GM23338 (cell line): ENCODE data around the gene UST. TPM values are rescaled to one million over a fixed set of nuclear protein-coding genes. Genes with fewer than 3 reads are reported as not detected.

ENCODE experiments used
- ATAC-seq: fragments of 200-7000 bp; cut with Tn5 transposase; 3 replicates; pipeline ENCODE4 v1.9.1; 2020
- DNase-seq: peaks from one replicate; pipeline ENCODE4 v3.0.0-alpha.2; 2015; ENCODE audit warnings: low spot score
- H2AFZ ChIP-seq: fragments of 200-600 bp; sonication (generic); 2 replicates; pipeline ENCODE4 v1.8.0; 2016; ENCODE audit warnings: antibody characterized with exemption, mild to moderate bottlenecking, moderate library complexity
- H3F3A ChIP-seq: fragments of 200-600 bp; sonication (generic); replicated peaks from 2 replicates; pipeline ENCODE4 v1.8.0; 2017; ENCODE audit warnings: antibody characterized with exemption, mixed run types, low read depth
- H3K27ac ChIP-seq: fragments of 200-600 bp; sonication (generic); 2 replicates; pipeline ENCODE4 v1.6.1; 2016; ENCODE audit warnings: low read depth
- H3K27me3 ChIP-seq: fragments of 200-600 bp; sonication (generic); 2 replicates; pipeline ENCODE4 v1.8.0; 2016; ENCODE audit warnings: mild to moderate bottlenecking, mixed run types, moderate library complexity; ENCODE audit not compliant: insufficient read depth
- H3K36me3 ChIP-seq: fragments of 200-600 bp; sonication (generic); 2 replicates; pipeline ENCODE4 v1.8.0; 2016; ENCODE audit warnings: mild to moderate bottlenecking; ENCODE audit not compliant: insufficient read depth
- H3K4me1 ChIP-seq: fragments of 200-600 bp; sonication (generic); 2 replicates; pipeline ENCODE4 v1.8.0; 2016; ENCODE audit warnings: mild to moderate bottlenecking, moderate library complexity; ENCODE audit not compliant: insufficient read depth
- H3K4me2 ChIP-seq: fragments of 200-600 bp; sonication (generic); 2 replicates; pipeline ENCODE4 v1.7.1; 2017; ENCODE audit warnings: mixed run types
- H3K4me3 ChIP-seq: fragments of 200-600 bp; sonication (generic); 2 replicates; pipeline ENCODE4 v1.6.1; 2016; ENCODE audit warnings: mixed run types
- H3K79me2 ChIP-seq: fragments of 200-600 bp; sonication (generic); replicated peaks from 2 replicates; pipeline ENCODE4 v1.8.0; 2017; ENCODE audit warnings: mild to moderate bottlenecking; ENCODE audit not compliant: insufficient read depth
- H3K9me2 ChIP-seq: fragments of 200-600 bp; sonication (generic); 2 replicates; pipeline ENCODE4 v1.8.0; 2017; ENCODE audit not compliant: insufficient read depth
- H4K20me1 ChIP-seq: fragments of 200-600 bp; sonication (generic); replicated peaks from 2 replicates; pipeline ENCODE4 v1.8.0; 2017; ENCODE audit warnings: mild to moderate bottlenecking; ENCODE audit not compliant: insufficient read depth
- H3K27ac Mint-ChIP-seq: 2 replicates; pipeline ENCODE4 v1.8.0; 2020; ENCODE audit warnings: inconsistent platforms, mild to moderate bottlenecking, moderate library complexity, mixed read lengths
- H3K27me3 Mint-ChIP-seq: 3 replicates; pipeline ENCODE4 v1.8.0; 2022; ENCODE audit warnings: low read depth, mild to moderate bottlenecking, moderate library complexity, mixed read lengths, inconsistent platforms; ENCODE audit not compliant: insufficient read depth, poor library complexity
- H3K36me3 Mint-ChIP-seq: 3 replicates; pipeline ENCODE4 v1.8.0; 2021; ENCODE audit warnings: low read depth, mild to moderate bottlenecking, inconsistent platforms, moderate library complexity, mixed read lengths
- H3K4me1 Mint-ChIP-seq: 3 replicates; pipeline ENCODE4 v1.8.0; 2020; ENCODE audit warnings: mild to moderate bottlenecking, inconsistent platforms, mixed read lengths
- H3K4me3 Mint-ChIP-seq: 3 replicates; pipeline ENCODE4 v1.8.0; 2021; ENCODE audit warnings: moderate library complexity, mild to moderate bottlenecking, inconsistent platforms, mixed read lengths
- H3K9me3 Mint-ChIP-seq: 3 replicates; pipeline ENCODE4 v1.8.0; 2020; ENCODE audit warnings: moderate library complexity, mild to moderate bottlenecking, inconsistent platforms, mixed read lengths
- CREB1 ChIP-seq: fragments of 250-450 bp; sonication (Bioruptor Pico); IDR thresholded peaks from 2 replicates; pipeline ENCODE4 v1.5.0; 2020; ENCODE audit warnings: low read depth, mild to moderate bottlenecking, moderate library complexity
- EZH2 ChIP-seq: fragments of 200-600 bp; sonication (generic); IDR thresholded peaks from one replicate; pipeline ENCODE4 v1.8.0; 2017; ENCODE audit warnings: antibody characterized with exemption, mild to moderate bottlenecking, low read depth; ENCODE audit not compliant: unreplicated experiment
- EZH2phosphoT487 ChIP-seq: fragments of 200-600 bp; sonication (generic); IDR thresholded peaks from one replicate; pipeline ENCODE4 v1.8.1; 2018; ENCODE audit warnings: antibody characterized with exemption; ENCODE audit not compliant: unreplicated experiment
- JUNB ChIP-seq: IDR thresholded peaks from one replicate; pipeline ENCODE4 v1.6.1; 2016; ENCODE audit warnings: antibody characterized with exemption; ENCODE audit not compliant: unreplicated experiment
- NANOG ChIP-seq: IDR thresholded peaks from 2 replicates; pipeline ENCODE4 v1.6.1; 2016; ENCODE audit warnings: antibody characterized with exemption, borderline replicate concordance
- POLR2AphosphoS5 ChIP-seq: IDR thresholded peaks from 2 replicates; pipeline ENCODE4 v1.6.1; 2016; ENCODE audit warnings: antibody characterized with exemption, low read depth
- STAT1 ChIP-seq: IDR thresholded peaks from one replicate; pipeline ENCODE4 v1.6.1; 2016; ENCODE audit warnings: antibody characterized with exemption; ENCODE audit not compliant: unreplicated experiment
- ZNF114 ChIP-seq: fragments of 250-450 bp; sonication (Bioruptor Pico); IDR thresholded peaks from 2 replicates; pipeline ENCODE4 v1.5.0; 2020; ENCODE audit warnings: mild to moderate bottlenecking, moderate library complexity
- ZNF331 ChIP-seq: fragments of 250-450 bp; sonication (Bioruptor Pico); IDR thresholded peaks from 2 replicates; pipeline ENCODE4 v1.5.0; 2020; ENCODE audit warnings: low read depth, mild to moderate bottlenecking, moderate library complexity
- polyA plus RNA-seq: library from polyadenylated mRNA; unstranded; fragments of >200 nt; fragmentation: Nextera tagmentation; extraction: Ambion mirVana; gene quantifications from 2 replicates; pipeline ENCODE4 v1.2.1, GENCODE V29; 2016
- total RNA-seq: library from RNA; depleted of rRNA; stranded (reverse); fragments of >200 nt; shearing (Covaris generic); gene quantifications from 2 replicates; pipeline ENCODE4 v1.2.3, GENCODE V29; 2014
- TF ChIP-seq, protein P1 (sequence below): IDR thresholded peaks from one replicate; pipeline ENCODE4 v1.6.1; 2018; ENCODE audit warnings: antibody characterized with exemption; ENCODE audit not compliant: unreplicated experiment
- TF ChIP-seq, protein P2 (sequence below), 2 experiments: fragments of 200-600 bp in 1 of 2; sonication (generic) in 1 of 2; conservative IDR thresholded peaks; 2 replicates each; pipeline versions ENCODE4 v1.5.1 to v1.6.1; 2016 to 2017; ENCODE audit warnings: antibody characterized with exemption in 2 of 2, low read depth in 2 of 2, mild to moderate bottlenecking in 2 of 2, moderate library complexity in 1 of 2
- TF ChIP-seq, protein P3 (sequence below): fragments of 250-450 bp; sonication (Bioruptor Pico); IDR thresholded peaks from 2 replicates; pipeline ENCODE4 v1.5.0; 2020; ENCODE audit warnings: mild to moderate bottlenecking, moderate library complexity
- TF ChIP-seq, protein P4 (sequence below): IDR thresholded peaks from 2 replicates; pipeline ENCODE4 v1.6.1; 2016; ENCODE audit warnings: antibody characterized with exemption

UST gene
- total and polyA plus RNA-seq, 2 experiments from 2014 or later: 12.6 to 33.0 TPM

DNA sequence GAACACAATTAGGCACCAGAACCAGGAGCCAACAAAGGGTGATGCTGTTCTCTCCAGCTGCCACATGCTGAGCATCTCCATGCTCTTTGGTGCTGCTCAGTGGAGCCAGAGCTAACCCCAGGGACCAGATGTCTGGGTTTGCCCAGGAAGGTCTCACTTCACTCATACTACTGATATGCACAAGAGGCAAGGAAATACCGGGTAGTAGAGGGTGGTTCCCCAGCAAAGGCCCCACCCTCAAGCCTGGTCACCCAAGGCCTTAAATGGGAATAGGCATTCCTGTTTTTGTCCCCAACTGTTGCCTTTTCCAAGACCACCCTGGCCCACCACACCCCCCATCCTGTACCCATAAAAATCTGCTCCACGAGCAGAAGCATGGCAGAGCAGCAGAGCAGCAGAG, 366.1 kb downstream of the UST start:
- no peak for ATAC-seq
- H3K4me1 Mint-ChIP-seq: no peaks in the 10 kb centered on the region

More for the DNA sequence above, 366.1 kb downstream of the UST start:
- H3K4me1 ChIP-seq: no peaks in the 10 kb centered on the region
- TF ChIP-seq NANOG (no peak), ZNF331 (CRISPR knock-in tag) (no peak), CREB1 (no peak), ZNF114 (CRISPR knock-in tag) (no peak), EZH2phosphoT487 (no peak), POLR2AphosphoS5 (no peak), EZH2 (no peak), JUNB (no peak), STAT1 (no peak)
- TF ChIP-seq, protein P1, sequence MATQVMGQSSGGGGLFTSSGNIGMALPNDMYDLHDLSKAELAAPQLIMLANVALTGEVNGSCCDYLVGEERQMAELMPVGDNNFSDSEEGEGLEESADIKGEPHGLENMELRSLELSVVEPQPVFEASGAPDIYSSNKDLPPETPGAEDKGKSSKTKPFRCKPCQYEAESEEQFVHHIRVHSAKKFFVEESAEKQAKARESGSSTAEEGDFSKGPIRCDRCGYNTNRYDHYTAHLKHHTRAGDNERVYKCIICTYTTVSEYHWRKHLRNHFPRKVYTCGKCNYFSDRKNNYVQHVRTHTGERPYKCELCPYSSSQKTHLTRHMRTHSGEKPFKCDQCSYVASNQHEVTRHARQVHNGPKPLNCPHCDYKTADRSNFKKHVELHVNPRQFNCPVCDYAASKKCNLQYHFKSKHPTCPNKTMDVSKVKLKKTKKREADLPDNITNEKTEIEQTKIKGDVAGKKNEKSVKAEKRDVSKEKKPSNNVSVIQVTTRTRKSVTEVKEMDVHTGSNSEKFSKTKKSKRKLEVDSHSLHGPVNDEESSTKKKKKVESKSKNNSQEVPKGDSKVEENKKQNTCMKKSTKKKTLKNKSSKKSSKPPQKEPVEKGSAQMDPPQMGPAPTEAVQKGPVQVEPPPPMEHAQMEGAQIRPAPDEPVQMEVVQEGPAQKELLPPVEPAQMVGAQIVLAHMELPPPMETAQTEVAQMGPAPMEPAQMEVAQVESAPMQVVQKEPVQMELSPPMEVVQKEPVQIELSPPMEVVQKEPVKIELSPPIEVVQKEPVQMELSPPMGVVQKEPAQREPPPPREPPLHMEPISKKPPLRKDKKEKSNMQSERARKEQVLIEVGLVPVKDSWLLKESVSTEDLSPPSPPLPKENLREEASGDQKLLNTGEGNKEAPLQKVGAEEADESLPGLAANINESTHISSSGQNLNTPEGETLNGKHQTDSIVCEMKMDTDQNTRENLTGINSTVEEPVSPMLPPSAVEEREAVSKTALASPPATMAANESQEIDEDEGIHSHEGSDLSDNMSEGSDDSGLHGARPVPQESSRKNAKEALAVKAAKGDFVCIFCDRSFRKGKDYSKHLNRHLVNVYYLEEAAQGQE: no peak
- TF ChIP-seq, protein P2, sequence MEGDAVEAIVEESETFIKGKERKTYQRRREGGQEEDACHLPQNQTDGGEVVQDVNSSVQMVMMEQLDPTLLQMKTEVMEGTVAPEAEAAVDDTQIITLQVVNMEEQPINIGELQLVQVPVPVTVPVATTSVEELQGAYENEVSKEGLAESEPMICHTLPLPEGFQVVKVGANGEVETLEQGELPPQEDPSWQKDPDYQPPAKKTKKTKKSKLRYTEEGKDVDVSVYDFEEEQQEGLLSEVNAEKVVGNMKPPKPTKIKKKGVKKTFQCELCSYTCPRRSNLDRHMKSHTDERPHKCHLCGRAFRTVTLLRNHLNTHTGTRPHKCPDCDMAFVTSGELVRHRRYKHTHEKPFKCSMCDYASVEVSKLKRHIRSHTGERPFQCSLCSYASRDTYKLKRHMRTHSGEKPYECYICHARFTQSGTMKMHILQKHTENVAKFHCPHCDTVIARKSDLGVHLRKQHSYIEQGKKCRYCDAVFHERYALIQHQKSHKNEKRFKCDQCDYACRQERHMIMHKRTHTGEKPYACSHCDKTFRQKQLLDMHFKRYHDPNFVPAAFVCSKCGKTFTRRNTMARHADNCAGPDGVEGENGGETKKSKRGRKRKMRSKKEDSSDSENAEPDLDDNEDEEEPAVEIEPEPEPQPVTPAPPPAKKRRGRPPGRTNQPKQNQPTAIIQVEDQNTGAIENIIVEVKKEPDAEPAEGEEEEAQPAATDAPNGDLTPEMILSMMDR (conservative IDR thresholded peaks at IDR 0.05; ENCODE audit: low read depth in 2 of 2): no peak
- TF ChIP-seq, protein P3, sequence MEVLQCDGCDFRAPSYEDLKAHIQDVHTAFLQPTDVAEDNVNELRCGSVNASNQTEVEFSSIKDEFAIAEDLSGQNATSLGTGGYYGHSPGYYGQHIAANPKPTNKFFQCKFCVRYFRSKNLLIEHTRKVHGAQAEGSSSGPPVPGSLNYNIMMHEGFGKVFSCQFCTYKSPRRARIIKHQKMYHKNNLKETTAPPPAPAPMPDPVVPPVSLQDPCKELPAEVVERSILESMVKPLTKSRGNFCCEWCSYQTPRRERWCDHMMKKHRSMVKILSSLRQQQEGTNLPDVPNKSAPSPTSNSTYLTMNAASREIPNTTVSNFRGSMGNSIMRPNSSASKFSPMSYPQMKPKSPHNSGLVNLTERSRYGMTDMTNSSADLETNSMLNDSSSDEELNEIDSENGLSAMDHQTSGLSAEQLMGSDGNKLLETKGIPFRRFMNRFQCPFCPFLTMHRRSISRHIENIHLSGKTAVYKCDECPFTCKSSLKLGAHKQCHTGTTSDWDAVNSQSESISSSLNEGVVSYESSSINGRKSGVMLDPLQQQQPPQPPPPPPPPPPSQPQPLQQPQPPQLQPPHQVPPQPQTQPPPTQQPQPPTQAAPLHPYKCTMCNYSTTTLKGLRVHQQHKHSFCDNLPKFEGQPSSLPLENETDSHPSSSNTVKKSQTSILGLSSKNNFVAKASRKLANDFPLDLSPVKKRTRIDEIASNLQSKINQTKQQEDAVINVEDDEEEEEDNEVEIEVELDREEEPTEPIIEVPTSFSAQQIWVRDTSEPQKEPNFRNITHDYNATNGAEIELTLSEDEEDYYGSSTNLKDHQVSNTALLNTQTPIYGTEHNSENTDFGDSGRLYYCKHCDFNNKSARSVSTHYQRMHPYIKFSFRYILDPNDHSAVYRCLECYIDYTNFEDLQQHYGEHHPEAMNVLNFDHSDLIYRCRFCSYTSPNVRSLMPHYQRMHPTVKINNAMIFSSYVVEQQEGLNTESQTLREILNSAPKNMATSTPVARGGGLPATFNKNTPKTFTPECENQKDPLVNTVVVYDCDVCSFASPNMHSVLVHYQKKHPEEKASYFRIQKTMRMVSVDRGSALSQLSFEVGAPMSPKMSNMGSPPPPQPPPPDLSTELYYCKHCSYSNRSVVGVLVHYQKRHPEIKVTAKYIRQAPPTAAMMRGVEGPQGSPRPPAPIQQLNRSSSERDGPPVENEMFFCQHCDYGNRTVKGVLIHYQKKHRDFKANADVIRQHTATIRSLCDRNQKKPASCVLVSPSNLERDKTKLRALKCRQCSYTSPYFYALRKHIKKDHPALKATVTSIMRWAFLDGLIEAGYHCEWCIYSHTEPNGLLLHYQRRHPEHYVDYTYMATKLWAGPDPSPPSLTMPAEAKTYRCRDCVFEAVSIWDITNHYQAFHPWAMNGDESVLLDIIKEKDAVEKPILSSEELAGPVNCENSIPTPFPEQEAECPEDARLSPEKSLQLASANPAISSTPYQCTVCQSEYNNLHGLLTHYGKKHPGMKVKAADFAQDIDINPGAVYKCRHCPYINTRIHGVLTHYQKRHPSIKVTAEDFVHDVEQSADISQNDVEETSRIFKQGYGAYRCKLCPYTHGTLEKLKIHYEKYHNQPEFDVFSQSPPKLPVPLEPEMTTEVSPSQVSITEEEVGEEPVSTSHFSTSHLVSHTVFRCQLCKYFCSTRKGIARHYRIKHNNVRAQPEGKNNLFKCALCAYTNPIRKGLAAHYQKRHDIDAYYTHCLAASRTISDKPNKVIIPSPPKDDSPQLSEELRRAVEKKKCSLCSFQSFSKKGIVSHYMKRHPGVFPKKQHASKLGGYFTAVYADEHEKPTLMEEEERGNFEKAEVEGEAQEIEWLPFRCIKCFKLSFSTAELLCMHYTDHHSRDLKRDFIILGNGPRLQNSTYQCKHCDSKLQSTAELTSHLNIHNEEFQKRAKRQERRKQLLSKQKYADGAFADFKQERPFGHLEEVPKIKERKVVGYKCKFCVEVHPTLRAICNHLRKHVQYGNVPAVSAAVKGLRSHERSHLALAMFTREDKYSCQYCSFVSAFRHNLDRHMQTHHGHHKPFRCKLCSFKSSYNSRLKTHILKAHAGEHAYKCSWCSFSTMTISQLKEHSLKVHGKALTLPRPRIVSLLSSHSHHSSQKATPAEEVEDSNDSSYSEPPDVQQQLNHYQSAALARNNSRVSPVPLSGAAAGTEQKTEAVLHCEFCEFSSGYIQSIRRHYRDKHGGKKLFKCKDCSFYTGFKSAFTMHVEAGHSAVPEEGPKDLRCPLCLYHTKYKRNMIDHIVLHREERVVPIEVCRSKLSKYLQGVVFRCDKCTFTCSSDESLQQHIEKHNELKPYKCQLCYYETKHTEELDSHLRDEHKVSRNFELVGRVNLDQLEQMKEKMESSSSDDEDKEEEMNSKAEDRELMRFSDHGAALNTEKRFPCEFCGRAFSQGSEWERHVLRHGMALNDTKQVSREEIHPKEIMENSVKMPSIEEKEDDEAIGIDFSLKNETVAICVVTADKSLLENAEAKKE (CRISPR knock-in tag): no peak
- TF ChIP-seq, protein P4, sequence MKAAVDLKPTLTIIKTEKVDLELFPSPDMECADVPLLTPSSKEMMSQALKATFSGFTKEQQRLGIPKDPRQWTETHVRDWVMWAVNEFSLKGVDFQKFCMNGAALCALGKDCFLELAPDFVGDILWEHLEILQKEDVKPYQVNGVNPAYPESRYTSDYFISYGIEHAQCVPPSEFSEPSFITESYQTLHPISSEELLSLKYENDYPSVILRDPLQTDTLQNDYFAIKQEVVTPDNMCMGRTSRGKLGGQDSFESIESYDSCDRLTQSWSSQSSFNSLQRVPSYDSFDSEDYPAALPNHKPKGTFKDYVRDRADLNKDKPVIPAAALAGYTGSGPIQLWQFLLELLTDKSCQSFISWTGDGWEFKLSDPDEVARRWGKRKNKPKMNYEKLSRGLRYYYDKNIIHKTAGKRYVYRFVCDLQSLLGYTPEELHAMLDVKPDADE: no peak
- no peak overlapping the region for H3K4me3 Mint-ChIP-seq
- no peaks in the 10 kb centered on the region for H3K36me3 ChIP-seq
- no peak overlapping the region for H2AFZ ChIP-seq
- H3K36me3 Mint-ChIP-seq: no peaks in the 10 kb centered on the region
- no peaks in the 10 kb centered on the region for H4K20me1 ChIP-seq
- H3K9me2 ChIP-seq: 0 out of 2 replicates have a peak, but pooled peaks cover 3% of the 10 kb centered on the region
- no peak overlapping the region for H3K27ac ChIP-seq
- DNase-seq: no peak
- no peaks in the 10 kb centered on the region for H3K79me2 ChIP-seq
- H3K4me2 ChIP-seq: no peak overlapping the region
- H3K27me3 Mint-ChIP-seq: peaks cover 6% of the 10 kb centered on the region
- no peaks in the 10 kb centered on the region for H3K27me3 ChIP-seq
- H3F3A ChIP-seq: no peaks in the 10 kb centered on the region
- no peak overlapping the region for H3K4me3 ChIP-seq
- peaks cover 6% of the 10 kb centered on the region for H3K9me3 Mint-ChIP-seq
- no peak overlapping the region for H3K27ac Mint-ChIP-seq
